H4 (cell line): Measurements from ENCODE around the gene SCFD2. TPM values are rescaled to one million over a fixed set of nuclear protein-coding genes. Genes with fewer than 3 reads are reported as not detected.

Experiments
- DNase-seq: peaks from one replicate; pipeline ENCODE4 v3.0.0-alpha.2; 2015; ENCODE audit warnings: low spot score
- total RNA-seq: library from RNA; depleted of rRNA; stranded (reverse); fragments of >200 nt; shearing (Covaris generic); gene quantifications from 2 replicates; pipeline ENCODE4 v1.2.3, GENCODE V29; 2014

Gene SCFD2
- total RNA-seq, 1 experiment from 2014 or later = 15.6 TPM

- DNase-seq = no peak
Measured at GRCh38 chr4:52957835-52958631, 407.8 kb downstream of the SCFD2 start.

DNA sequence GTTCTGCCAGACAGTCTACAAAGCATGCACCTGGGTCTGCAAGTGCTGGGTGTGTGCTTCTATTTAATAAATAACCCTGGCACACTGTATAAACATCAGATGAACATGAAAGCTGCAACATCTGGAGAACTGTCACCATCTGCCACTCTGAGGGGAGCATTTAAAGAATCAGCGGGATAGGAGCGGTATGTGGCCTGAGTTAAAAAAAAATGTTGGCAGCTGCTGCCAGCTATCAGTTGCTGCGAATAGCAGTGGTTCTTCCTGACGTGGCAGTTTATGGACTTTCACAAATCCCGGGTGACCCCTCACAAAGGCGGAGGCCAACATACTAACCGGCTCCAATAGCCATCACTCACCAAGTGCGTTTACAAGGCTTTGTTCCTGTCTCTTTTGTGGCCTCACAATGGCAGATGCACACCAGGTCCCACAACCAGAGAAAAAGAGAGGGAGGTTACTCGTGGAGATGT, 408.6 kb downstream of the SCFD2 start:
- DNase-seq = no peak

DNA sequence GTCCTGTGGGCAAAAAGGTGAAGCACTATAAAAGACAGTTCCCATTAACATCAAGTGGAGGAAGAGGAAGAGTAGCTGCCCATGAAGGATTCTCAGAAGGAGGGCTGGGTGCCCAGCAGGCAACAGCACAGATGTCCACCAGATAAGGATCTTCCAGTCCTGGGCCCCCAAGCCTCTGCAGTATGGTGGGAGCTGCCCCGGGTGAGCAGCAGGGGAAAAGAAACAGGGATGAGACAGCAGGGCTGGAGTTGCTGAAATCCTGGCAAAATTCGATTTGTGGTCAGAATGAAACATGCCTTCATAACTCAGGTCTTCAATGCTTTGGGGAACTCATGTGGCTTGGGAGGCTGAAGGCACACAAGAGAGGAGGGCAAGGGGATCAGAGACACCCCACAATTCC, 409.2 kb downstream of the SCFD2 start:
- no peak for DNase-seq

GRCh38 chr4:52954560-52955170, 411.2 kb downstream of the SCFD2 start:
- no peak for DNase-seq

GRCh38 chr4:52952540-52952939, 413.3 kb downstream of the SCFD2 start:
- no peak for DNase-seq

DNA sequence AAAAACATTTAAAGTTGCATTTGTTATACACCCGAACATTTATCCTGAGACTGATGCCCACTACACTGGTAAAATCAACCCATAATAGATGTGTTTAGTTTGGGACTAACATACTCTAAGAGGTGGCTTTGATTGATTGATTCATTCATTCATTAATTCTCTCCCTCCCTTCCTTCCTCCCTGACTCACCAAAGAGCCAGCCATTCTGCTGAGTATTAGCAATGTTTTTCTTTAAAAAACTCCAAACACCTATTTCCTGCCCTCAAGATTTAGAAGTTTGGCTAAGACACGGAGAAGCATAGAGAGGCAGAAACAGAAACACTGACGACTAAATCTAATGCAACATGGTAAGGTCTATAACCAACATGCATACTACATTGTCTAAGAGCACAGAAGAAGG, 414.8 kb downstream of the SCFD2 start:
- DNase-seq = no peak

DNA sequence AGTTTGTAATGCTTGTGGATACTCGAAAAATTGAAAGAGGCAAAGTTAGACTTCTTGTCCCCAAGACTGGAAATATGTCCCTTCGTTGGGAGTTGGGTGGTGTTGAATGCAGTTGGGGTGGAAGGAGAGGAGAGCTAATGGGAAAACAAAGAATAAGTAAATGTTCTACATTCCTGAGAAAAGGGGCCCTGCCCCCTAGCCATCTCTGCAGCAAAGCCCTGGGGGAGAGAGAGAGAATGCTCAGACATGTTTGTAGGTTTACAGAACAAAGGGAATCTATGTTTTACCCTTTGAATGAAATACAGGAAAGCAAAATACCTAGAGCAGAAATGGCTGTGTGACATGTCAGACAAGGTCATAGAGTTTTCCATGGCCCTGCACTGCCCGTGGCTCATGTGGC, 415.6 kb downstream of the SCFD2 start:
- DNase-seq = no peak

- no peak for DNase-seq
Measured at GRCh38 chr4:52949336-52949735, 416.5 kb downstream of the SCFD2 start.

GRCh38 chr4:52948057-52948423, 417.8 kb downstream of the SCFD2 start:
- DNase-seq = no peak

- DNase-seq = no peak
Measured at GRCh38 chr4:52947401-52948056, 418.3 kb downstream of the SCFD2 start.

- DNase-seq = no peak
Measured at GRCh38 chr4:52946855-52947254, 419.0 kb downstream of the SCFD2 start.

GRCh38 chr4:52945982-52946381, 419.9 kb downstream of the SCFD2 start:
- DNase-seq = no peak

DNA sequence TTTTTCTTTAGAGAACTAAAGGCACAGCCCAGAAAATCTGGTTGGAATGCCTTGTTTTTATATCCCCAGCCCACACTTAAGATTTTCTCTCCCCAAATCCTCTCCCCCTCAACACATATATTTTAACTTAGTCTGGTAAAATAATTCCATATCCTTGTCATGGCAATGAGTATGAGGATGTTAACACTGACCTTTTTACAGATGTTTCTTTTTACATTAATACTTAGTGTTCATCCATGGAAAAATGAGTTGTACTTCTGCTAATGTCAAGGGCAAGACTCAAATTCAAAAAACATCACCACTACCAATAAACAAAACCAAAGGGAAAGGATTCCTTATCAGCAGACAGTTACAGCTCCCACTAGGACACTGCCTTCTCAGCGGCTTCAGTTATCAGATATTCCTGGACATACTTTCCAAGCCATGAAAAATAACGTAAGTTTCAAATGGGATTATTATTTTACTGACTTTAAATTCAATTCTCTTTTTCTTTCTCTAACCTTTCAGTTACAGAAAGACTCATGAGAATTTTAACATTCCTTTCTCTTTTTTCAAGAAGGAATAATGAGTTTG, 420.4 kb downstream of the SCFD2 start:
- DNase-seq = no peak

- no peak for DNase-seq
Measured at GRCh38 chr4:52943677-52944076, 422.2 kb downstream of the SCFD2 start.

- DNase-seq = no peak
Measured at GRCh38 chr4:52942936-52943335, 422.9 kb downstream of the SCFD2 start.

- DNase-seq = no peak
Measured at GRCh38 chr4:52941450-52941849, 424.4 kb downstream of the SCFD2 start.

- no peak for DNase-seq
Measured at GRCh38 chr4:52939739-52940138, 426.1 kb downstream of the SCFD2 start.

DNA sequence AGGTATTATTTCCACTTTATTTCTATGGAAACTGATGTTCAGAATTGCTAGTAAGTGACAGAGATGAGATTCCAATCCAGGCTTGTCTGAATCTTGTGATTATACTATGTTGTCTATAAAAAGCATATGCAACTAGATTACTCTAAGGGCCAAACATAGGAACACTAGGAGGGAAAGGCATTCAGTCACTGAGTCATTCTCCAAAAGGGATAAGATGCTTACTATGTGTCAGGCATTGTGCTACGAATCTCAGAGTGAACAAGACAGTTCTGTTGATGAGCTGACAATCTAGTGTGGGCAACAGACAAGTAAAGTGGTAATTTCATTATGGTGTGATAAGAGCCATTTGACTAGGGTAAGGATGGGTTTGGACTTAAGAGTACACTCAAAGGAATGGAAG, 426.5 kb downstream of the SCFD2 start:
- DNase-seq = no peak

DNA sequence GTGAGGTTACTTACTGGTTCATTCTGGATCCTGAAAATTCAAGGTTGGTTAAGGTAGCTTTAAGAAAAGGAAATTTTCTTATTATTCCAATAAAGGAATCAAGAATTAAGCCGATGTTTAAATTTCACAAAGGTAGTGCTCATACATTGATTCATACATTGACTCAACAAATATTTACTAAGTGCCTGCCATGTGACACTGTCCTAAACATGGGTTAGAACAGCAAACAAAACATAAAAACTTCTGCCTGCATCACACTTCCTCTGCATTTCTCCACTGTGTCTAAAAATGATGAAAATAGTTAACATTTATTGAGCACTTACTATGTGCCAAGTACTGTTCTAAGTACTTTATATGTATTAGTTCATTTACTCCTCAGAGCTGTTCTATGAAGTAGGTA, 428.0 kb downstream of the SCFD2 start:
- DNase-seq = no peak

GRCh38 chr4:52936729-52937128, 429.1 kb downstream of the SCFD2 start:
- DNase-seq = no peak

DNA sequence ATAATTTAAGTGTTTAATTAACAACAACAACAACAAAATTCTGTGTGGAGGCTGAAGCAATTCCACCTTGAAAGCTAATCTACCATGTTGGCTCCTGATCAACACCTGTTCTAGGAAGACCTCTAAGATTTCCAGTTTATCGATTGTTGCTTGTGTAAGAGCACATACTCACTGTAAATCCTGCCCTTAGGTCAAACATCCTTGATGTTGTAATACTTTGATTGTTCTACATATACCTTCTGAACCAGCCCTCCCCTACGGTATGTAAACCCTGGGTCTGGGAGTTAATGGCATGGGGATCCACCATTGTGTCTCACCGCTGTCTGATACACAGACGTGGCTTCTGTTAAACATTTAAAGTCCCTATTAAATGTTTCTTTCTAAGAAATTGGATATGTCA, 430.5 kb downstream of the SCFD2 start:
- DNase-seq = no peak

- DNase-seq = no peak
Measured at GRCh38 chr4:52933738-52934137, 432.1 kb downstream of the SCFD2 start.
